Retinal pigment epithelial cell (primary cell): ENCODE results near the gene UNG.
"Not testable (repeated sequence)": the region's sequence is repeated elsewhere in the genome, so short reads cannot be mapped to it uniquely, and the experiment has no call there.

Experiments used
- DNase-seq: peaks from one replicate; pipeline ENCODE4 v3.0.0-alpha.2; 2010; ENCODE audit warnings: low read depth
- H3K4me3 ChIP-seq: 2 replicates; pipeline ENCODE4 v1.5.1; 2011; ENCODE audit warnings: mild to moderate bottlenecking, low read length, control low read depth, moderate library complexity
- TF ChIP-seq, protein P1 (sequence below): conservative IDR thresholded peaks from 2 replicates; pipeline ENCODE4 v1.5.1; 2011; ENCODE audit warnings: low read depth, low read length, control low read depth, inconsistent platforms

Gene UNG

DNA sequence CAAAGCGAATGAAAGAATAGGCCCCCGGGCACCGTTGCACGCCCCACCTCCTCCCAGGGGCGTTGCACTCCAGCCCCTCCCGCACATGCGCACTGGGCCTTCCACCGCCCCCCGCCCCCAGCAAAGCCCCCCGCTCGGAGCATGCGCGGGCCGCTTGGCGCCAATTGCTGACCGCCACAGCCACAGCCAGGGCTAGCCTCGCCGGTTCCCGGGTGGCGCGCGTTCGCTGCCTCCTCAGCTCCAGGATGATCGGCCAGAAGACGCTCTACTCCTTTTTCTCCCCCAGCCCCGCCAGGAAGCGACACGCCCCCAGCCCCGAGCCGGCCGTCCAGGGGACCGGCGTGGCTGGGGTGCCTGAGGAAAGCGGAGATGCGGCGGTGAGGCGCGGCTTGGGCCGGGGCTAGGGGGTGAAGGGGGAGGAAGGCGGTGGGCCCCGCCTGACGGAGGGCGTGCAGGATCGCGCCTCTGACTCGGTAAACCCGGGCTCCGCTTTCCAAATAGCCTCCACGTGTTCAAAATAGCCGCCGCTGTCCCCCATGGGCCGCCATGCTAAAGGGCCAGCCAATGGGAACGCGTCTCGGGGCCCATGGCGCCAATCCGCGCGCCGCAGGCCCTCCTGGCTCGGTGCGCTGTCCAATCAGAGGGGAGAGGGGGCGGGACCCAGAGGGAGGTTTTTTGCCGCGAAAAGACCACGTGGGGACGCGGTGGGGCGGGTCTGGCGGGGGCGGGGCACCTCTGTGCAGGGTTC lies at the start of gene UNG:
UNG (plus strand) TSS at position 163 of the 748 bp plus-strand sequence; CDS start at position 246, 83 bp downstream.
- TF ChIP-seq, protein P1, sequence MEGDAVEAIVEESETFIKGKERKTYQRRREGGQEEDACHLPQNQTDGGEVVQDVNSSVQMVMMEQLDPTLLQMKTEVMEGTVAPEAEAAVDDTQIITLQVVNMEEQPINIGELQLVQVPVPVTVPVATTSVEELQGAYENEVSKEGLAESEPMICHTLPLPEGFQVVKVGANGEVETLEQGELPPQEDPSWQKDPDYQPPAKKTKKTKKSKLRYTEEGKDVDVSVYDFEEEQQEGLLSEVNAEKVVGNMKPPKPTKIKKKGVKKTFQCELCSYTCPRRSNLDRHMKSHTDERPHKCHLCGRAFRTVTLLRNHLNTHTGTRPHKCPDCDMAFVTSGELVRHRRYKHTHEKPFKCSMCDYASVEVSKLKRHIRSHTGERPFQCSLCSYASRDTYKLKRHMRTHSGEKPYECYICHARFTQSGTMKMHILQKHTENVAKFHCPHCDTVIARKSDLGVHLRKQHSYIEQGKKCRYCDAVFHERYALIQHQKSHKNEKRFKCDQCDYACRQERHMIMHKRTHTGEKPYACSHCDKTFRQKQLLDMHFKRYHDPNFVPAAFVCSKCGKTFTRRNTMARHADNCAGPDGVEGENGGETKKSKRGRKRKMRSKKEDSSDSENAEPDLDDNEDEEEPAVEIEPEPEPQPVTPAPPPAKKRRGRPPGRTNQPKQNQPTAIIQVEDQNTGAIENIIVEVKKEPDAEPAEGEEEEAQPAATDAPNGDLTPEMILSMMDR: no peak
- peak within 1 kb of the TSS; percentile 81 for H3K4me3 ChIP-seq
- DNase-seq: peak; percentile 68

GRCh38 chr12:109048706-109049105 lies 48.7 kb upstream of the UNG start:
- DNase-seq, H3K4me3 ChIP-seq: not testable (repeated sequence)

- not testable (repeated sequence) for DNase-seq, H3K4me3 ChIP-seq
Measured at GRCh38 chr12:109049794-109050193, 47.6 kb upstream of the UNG start.

- TF ChIP-seq, protein P1: no peak
- no peak for DNase-seq
- H3K4me3 ChIP-seq: peak overlapping the region; percentile 93
Measured at GRCh38 chr12:109052097-109052413, 45.3 kb upstream of the UNG start.

- TF ChIP-seq, protein P1: no peak
- peak; percentile 45 for DNase-seq
- H3K4me3 ChIP-seq: peak within 1 kb of the TSS; percentile 93
Measured at GRCh38 chr12:109052414-109053323, 44.7 kb upstream of the UNG start, which contains the start of gene USP30. Gene USP30, plus strand, starts transcription at chr12:109052576. Its CDS starts 103 bp downstream, at chr12:109052679.

GRCh38 chr12:109053382-109054123 lies 43.8 kb upstream of the UNG start:
- TF ChIP-seq, protein P1: no peak
- no peak for DNase-seq
- H3K4me3 ChIP-seq: peak overlapping the region; percentile 93

GRCh38 chr12:109054124-109054513 lies 43.3 kb upstream of the UNG start:
- H3K4me3 ChIP-seq, DNase-seq: not testable (repeated sequence)

DNA sequence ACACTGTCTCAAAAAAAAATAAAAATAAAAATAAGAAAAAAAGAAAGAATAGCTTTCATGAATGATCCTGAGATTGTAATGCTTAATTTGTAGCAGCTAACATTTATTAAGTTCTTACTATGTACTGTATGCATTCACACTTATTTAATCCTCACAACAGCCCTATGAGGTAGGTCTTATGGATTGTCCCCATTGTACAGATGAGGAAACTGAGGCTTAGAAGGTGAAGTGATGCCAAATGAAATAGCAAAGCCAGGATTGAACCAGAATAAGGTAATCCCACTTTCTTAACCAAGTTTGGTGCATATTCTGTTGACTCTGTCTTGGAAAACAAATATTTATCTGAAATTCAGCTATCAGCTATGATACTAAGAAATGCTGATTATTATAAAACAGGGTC lies 42.9 kb upstream of the UNG start:
- no peak for DNase-seq
- no peak overlapping the region for H3K4me3 ChIP-seq
- TF ChIP-seq, protein P1: no peak
